ENCODE data around the gene SMG9.
A peak's percentile ranks its signal among the peaks of the same experiment; 100 is the strongest.
"Not testable (repeated sequence)": the region's sequence is repeated elsewhere in the genome, so short reads cannot be mapped to it uniquely, and the experiment has no call there.

Gene SMG9

DNA sequence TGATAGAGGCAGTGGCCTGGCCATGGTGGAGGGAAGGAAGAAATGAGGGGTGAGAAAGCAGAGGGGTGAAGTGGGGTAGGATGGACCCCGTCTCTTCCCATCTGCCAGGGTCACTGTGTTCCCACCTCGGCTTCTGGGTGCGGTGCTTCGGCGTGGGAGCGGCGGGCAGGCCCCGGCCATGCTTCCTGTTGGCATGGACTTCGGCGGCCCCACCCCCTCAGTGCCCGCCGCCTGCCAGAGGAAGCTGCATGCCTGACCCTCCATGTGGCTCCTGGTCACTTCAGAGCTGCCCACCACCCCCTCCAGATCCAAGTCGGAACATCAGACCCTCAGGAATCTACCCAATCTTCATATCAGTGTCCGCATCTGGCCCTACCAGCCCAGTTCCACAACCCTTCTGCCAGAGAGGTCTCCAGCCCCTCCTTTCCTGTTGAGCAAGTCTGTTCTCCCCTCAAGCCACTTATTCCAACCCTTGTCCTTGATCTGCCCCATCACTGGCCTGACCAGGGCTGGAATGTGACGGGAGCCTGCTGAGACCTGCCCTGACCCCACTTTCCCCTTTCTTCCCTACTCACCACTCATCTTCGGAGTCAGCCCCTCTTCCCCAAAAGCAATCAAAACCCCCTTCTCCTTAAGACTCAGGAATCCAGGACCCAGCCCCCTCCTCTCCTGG, 24.5 kb upstream of the SMG9 start:
- no peak for DNase-seq

DNA sequence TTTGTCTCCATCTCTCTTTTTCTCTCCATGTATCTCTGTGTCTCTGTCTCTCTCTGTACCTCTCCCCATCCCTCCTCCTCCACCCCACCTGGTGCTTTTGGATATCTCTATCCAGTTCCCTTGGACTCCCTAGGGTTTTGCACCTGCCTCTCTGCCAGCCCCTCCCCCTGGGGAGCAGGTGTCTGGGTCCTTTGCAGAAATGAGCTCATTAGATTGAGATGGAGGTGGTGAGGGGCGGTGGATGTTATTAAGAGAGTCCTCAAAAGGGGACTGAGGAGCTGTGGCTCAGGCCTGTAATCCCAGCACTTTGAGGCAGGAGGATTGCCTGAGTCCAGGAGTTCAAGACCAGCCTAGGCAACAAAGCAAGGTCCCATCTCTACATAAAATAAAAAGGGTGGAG, 23.9 kb upstream of the SMG9 start:
- DNase-seq = no peak

DNA sequence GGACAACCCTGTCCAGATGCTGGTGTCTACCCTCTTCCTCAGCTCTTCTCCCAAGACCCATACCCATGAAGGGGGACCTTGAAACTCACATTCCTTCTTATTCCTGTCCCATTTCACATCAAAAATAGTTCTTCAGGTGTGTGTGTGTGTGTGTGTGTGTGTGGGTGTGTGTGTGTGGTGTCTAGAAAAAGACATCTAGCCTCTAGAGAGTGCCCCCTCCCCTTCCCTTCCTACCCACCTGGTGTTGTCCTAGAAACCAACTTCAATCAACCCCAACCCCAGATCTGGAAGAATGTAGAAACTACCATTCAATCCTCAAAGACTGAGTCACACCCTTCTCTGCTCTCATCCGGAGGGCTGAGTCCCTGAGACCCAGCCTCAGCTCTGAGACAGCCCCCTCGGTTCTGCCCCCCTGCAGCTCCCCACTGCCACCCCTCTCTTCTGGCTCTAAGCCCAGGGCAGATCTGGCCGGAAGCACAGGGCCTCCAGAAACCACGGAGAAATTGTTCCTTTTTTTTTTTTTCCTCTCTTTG, 22.5 kb upstream of the SMG9 start:
- peak; percentile 74 for DNase-seq

DNA sequence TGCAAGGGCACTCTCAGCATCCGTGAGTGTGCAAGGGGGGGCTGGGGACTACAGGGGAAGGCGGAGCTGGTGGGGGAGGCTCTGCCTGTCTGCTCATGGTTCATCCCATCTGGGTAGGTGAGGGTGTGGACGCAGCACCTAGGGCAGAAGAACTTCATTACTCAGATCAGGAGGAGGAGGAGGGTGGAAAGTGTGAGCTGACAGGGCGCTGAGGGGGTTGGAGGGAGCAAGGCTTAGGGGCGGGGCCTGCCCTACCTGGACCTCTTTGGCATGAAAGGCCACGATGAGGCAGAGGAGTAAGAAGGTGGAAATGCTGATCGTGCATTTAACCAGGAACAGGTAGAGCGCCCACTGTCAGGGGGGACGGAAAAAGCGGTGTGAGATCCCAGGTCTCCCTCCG, 21.5 kb upstream of the SMG9 start:
- DNase-seq = peak; percentile 87

DNA sequence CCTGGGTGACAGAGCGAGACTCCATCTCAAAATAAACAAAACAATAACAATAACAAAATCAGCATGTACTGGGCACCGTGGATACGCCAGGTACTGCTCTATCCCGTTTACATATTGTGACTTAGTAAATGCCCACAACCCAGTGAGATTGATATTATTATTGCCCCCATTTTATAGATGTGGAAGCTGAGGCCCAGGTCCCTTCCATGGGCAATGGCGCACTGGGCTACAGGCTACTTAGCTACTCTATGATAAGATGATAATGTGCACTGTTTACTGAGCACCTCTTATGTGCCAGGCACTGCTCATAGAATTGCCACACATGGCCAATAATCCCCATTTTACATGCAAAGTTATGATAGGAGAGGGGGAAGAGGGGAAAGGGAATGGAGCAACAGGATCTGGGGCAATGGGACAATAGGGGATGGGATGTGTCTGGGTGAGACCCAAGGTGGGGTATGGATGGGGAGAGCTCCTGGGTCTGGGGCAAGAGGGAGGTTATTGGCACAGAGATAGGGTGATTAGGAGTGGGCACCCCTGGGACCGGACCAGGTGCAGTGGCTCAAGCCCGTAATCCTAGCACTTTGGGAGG, 20.6 kb upstream of the SMG9 start:
- DNase-seq = no peak

DNA sequence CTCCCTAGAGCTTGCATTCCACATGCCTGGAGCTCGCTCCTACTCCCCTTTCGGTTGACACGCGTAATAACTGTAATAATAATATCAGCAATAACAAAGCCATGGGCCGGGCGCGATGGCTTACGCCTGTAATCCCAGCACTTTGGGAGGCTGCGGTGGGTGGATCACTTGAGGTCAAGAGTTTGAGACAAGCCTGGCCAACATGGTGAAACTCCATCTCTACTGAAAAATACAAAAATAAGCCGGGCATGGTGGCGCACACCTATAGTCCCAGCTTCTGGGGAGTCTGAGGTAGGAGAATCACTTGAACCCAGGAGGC, 20.1 kb upstream of the SMG9 start:
- DNase-seq = not testable (repeated sequence)

DNA sequence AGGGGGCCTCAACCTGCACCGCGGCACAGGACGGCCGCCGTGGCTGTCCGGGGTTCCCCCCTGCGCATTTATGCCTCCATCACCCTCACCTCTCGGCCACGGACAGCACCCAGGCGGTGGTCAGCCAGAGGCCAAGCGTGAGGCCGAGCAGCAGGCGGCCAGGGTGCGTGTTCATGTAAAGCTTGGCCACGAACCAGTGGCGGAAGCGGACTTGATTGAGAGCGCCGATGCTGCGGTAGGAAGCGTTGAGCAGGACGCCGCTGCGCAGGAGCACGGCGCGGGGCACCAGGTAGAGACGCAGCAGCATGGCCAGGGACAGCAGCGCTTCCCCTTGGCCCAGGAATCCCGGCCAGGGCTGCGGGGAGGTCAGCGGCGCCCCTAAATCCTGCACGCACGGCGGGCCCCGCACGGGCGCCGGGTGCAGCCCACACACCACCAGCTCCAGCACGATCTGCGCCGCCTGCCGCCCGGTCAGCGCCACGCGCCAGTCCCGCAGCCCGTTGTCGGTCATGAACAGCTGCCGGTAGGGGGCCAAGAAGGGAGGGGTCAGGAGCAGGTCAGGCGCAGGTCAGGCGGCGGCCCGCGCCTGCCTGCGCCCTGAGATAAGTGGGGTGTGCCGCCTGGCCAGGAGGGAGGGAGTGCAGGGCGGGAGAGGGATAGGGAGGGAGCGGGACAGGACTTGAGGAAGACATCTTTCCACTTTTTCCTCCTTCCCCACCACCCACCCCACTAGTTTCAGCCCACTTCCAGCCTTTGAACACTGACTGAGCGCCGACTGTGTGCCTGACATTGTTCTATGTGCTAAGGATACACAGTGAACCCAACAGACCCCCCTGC, 19.6 kb upstream of the SMG9 start:
- DNase-seq = no peak

DNA sequence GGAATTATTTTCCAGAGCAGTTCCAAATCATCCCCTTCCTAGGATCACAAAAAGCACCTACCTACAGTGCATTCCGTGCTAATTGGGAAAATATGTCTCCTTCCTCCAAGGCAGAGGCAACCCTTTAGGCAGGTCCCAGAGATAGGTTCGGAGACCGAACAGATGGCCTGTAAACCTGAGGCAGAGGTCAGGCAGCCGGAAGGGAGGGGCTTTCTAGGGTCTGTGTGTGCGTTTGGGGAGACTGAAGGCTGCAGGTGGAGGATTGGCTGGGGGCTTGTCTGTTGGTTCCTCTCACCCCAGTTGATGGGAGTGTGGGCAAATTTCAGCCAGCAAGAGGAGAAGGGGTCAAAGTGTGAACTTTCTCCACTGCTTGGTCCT, 19.0 kb upstream of the SMG9 start:
- DNase-seq = no peak

DNA sequence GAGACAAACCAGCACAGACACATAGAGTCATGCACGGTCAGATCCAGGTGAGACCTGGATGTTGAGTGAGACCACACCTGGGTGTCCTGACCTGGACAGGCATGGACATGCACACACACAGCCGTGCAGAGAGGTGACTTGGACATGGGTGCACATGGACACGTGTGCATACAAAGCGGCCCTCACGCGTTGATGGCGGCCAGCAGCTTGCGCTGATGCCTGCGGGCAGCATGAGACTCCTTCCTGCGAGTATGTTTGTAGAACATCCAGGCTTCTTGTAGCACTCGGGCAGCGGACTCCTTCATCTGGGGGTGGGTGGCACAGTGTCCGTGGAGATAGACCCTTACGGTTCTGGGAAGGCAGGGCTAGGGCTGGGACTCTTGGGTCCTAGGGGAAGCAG, 14.5 kb upstream of the SMG9 start:
- DNase-seq = no peak

DNA sequence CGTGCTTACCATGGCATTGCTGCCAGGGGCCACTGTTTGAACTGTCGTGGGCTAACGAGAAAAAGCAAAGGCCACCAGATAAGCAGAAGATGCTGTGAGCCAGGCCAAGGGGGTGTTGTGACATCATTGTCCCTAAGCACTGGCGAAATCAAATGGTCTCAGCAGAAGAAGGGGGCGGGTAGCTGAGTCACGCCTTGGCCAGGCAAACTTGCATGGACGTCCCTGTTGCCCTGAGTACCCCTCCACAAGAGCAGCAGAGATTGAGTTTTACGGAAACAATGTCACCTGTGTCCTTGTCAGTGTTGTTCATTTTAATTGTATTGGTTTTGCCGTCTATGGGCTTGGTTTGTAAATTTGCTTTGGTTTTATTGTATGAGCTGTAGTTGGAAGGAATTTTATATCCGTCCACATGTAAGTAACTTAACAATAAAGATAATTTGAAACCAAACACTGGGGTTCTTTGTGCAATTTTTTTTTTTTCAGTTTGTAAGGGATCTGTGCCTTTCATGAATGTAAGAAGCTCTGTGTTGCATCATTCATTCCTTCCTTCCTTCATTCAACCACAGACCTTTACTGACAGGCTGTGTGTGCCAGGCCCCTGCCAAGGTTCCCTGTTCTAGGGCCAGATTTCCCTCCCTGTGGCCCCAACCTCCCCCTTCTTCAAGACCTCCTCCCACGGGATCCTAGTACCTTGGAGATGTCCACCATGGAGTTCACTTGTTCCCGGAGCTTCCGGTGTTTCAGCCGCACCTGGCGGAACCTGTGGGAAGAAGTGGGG, 13.7 kb upstream of the SMG9 start:
- no peak for DNase-seq

DNA sequence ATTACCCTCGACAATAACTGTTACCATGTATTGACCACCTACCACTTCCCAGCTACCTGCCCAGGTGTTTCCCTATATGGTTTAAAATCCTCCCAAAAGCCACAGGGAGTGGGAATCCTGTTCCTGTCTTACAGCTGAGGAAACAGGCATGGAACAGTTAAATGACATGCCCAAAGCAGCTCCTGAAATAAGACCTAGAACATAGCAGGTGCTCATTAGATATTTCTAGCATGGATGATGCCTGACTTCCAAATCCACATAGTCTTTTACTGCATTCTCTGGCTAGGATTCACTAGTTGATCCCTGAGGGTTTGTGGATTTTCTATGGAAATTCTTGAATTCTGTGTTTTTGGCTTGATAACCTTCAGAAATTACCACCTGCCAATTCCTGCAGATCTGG, 13.1 kb upstream of the SMG9 start:
- DNase-seq = no peak

DNA sequence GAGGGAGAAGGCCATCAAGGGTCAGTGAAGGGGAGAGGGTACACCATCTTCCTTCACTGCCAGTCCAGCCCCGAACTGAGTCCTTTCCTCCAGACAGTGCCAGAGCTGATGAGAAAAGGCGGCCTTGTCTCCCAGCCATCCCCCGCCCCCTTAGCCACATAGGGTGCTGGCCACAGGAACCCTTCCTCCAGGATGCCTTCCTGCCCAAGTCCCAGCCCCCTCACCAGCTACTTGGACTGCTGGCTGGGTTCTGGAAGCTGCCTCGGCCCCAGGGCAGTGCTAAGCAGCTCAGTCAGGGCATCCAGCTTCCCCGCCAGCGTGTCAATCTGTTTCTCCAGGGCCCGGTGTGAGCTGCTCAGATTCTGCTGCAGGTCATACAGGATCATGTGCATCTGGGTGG, 12.6 kb upstream of the SMG9 start:
- DNase-seq = no peak

DNA sequence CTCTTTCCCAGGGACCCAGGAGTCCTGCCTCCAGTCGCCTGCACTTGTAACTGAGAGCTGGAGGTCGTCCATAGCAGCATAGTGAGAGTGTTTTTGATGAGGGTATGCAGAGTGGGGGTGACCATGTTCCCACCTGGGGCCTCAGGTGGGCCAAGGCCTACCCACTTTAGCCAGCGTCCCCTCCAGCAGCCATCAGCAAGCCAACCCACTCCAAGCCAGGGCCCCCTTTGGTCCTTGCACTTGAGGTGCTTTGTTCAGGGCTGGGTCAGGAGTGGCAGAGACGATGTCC, 11.9 kb upstream of the SMG9 start:
- DNase-seq = no peak

DNA sequence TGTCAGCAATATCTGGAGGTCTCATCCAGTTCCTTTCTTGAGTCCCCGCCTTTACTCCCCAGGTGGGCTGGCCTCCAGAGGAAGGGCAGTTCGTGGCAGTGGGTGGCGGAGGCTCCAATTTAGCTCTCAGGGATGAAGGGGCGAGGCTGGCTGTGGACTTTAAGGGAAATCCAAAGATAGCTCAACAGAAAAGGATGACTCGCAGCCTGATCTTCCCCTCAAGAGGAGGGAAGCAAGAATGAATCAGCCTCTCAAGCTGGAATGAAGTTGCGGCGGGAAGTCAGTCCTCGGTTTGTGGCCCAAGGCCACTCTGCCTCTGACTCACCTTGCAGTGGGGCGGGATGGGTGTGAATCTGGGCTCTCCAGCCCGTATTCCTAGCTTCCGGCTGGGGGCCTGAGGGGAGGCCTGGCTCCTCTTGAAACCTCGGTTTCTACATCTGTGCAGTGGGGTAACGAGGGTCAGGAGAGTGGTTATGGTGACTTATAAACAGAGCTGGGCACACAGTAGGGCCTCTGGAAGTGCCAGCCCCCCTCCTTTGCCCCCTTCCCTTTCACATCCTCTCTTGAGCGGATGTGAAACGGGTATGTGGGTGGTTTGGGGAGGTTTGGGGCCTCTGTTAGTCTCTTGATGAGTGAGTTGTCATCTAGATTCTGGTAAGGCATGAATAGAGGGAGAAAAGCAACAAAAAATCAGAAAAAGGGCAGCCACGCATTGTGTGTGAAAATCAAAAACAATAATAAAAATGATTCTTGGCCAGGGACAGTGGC, 10.5 kb upstream of the SMG9 start:
- DNase-seq = peak; percentile 93

DNA sequence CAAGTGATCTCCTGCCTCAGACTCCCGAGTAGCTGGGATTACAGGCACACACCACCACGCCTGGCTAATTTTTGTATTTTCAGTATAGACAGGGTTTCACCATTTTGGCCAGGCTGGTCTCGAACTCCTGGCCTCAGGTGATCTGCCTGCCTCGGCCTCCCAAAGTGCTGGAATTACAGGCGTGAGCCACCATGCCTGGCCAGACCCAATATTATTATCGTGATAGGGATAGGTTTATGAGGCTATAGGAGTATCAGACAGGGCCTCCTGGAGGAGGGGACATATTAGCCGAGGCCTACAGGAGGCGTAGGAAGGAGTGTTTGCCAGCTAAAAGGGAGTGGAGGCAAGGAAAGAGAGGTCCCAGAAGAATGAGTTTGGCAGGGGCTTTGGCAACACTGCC, 9.9 kb upstream of the SMG9 start:
- not testable (repeated sequence) for DNase-seq

DNA sequence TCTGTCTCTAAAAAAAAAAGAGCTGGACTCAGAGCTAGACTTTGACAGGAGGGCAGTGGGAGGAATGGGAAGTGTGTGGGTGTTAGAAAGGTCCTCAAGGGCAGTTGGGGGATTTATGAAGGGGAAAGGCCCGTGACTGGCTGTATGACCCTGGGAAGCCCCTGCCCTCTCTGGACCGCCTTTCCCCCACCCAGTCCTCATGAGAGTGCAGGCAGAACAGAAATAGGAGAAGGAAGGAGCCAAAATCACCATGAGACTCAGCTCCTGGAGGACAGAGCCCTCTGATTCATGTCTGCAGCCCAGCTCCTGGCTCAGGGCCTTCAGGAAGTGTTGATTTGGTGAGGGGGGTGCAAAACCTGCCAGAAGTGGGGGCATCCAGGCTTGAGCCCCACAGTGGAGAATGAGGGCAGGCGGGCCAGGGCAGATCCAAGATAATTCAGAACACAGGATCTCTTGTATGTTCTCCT, 8.7 kb upstream of the SMG9 start:
- no peak for DNase-seq

DNA sequence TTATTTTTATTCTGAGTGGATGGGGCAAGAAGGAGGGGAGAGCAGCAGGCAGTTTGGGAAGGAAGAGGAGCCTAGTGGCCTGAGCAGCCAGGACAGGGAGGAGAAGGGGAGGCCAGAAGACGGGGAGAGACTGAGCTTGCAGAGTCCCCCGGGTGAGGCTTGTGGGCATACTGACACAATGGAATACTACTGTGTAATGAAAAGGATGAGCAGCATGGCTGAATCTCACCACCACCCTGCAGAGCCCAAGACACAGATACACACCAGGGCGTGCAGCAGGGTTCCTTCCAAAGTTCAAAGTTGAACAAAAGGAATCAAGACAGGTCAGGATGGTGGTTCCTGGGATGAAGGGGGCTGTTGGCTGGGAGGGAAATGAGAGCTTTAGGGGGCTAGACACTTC, 8.1 kb upstream of the SMG9 start:
- DNase-seq = no peak

DNA sequence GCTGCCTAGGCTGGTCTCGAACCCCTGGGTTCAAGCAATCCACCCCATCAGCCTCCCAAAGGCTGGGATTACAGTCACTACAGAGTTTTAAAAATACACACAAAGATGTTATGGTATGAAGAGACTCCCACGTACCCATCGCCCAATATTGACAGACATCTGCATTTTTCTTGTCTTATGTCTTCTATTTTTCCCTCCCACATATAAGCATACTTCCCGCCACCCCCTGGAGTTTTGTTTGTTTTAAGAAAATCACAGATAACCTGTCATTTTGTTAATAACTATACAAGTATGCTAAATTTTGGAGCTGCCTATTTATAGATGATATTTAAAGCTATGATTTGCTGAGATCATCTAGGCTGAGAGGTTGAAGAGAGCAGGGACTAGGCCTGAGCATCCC, 6.2 kb upstream of the SMG9 start:
- DNase-seq = no peak

DNA sequence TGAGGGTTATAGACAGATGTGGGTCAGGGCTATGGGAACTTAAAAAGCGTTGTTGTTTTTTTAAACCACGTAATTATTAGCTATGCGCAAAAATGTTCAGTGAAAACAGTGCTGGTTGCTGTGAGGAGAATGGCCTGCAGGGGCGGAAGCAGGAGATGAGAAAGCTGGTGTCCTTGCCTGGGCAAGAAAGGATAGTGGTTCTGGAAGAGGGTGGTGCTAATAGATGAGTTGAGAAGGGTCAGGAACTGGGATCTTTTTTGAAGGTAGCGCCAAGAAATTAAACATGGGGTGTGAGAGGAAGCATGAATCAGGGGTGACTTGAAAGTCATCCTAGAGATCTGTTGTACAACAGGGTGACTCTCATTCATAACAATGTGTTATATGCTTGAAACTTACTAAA, 4.8 kb upstream of the SMG9 start:
- DNase-seq = no peak

DNA sequence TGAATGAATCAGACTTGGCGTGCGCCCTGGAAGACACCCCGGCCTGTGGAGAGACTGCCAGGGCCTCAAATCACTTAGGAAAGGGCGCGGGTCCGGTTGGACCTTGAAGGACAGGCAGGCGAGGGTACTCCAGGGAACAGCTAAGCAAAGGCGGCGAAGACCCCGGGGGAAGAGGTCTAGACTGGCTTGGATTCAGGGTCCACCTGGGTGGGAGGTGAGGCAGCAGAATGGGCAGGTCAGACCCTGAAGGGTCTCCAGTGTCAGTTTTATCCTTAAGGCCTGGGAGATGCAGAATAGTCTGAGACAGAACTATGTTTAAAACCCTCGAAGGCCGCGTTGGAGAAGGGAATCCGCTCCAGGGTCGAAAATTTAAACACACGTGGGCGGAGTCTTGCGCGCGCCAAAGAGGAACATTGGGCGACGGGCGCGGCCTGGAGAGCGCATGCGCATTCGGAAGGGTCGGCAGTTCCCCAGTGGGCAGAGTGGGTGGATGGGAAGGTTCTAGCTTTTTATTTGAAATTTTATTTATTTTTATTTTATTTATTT, 567 bp upstream of the SMG9 start:
- peak; percentile 93 for DNase-seq

DNA sequence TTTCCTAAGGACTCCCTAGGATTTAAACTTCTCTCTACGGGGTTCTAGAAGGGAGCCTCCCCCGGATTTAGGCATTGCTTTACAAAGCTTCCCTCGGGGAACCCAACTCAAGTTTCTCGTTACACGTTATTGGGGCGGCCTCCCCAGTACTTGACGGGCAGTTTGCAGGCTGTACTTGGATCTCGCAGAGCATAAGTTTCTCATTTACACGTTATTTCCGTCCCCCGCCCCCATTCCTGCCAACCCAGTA, 584 bp downstream of the SMG9 start:
- no peak for DNase-seq

DNA sequence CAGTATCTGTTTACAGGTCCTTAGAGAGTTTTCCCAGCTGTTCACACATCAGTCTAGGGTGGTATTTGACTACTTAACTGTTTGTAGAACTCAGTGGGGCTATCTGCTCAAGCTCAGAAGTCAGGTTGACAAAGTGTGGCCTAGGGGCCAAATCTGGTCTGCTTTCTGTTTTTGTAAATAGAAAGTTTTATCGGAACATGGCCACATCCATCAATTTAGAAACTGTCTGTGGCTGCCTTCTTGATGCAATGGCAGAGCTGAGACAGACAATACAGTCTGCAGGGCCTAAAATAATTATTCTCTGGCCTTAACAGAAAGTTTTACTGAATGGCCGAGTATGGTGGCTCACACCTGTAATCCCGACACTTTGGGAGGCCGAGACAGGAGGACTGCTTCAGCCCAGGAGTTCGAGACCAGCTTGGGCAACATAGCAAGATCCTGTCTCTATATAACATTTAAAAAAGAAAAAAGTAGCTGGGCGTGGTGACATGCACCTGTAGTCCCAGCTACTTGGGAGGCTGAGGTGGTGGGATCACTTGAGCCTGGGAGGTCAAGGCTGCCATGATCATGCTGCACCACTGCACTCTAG, 2.4 kb downstream of the SMG9 start:
- no peak for DNase-seq
